ENCODE results near the gene MINK1.

The MINK1 gene

DNA sequence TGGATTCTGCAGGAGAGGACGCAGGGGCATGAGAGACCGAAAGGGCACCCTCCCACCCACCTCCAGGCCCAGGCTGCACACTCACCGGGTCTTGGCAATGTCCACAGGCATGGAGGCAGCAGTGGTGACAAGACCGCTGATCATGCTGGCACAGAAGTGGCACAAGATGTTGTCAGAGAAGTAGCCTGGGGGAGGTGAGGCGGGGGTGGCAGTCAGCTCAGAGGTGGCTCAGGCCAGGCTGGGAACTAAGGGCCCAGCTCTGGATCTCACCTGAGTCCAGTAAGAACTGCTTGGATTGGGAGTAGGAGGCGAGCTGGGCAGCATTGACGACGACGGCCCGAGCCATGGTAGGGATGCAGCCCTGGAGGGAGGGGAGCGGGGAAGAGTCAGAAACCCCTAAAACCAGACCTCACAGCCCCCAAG, 104.9 kb downstream of the MINK1 start:
- FAIRE-seq, result no peak

DNA sequence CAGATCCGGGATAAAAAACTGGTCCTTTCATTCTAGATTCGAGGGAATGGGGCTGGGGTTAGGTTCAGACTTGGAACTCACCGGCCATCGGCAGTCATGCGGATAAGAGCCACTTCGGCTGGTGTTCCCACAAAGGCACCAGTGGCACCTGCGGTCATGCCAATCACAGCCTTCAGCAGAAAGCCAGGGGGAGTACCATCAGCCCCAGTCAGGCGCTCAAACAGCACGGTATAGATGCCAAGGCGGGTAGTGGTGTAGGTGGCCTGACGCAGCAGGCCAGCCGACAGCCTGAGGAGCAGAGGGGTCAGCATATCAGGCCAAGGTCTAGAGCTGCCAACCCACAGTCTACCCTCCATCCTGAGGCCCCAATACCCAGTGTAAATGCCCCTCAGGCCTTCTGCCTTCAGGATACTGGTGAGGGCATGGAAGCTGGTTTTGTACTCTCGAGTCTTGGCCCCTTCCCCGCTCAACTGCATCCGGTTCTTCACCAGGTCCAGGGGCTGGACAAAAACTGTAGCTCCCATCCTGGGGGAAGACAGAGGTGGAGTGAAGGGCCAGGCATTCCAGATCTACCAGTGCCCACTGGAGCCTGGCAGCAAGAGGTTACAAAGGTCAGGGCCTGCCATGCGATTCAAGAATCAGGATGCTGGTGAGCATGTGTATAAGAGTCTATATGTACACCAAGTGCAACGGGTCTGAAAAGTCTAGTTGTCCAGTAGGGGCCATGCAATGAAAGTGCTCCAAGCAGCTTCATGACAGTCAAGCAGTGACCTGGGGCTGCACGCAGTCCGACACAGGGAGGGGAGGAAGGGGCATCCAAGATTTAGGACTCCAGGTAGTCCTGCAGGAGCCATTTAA, 105.8 kb downstream of the MINK1 start:
- FAIRE-seq, result no peak

DNA sequence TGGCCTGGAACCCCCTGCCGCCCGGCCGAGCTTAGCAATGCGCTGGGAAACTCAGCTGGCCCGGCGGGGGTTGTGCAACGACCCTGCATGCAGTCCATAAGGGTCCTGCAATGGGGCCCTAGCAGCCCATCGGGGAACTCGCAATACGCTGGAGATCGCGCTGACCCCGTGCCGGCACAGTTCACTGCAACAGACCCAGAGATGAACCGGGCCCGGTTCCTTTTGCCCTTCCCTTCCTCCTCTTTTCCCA, 106.3 kb downstream of the MINK1 start:
- no peak for FAIRE-seq

DNA sequence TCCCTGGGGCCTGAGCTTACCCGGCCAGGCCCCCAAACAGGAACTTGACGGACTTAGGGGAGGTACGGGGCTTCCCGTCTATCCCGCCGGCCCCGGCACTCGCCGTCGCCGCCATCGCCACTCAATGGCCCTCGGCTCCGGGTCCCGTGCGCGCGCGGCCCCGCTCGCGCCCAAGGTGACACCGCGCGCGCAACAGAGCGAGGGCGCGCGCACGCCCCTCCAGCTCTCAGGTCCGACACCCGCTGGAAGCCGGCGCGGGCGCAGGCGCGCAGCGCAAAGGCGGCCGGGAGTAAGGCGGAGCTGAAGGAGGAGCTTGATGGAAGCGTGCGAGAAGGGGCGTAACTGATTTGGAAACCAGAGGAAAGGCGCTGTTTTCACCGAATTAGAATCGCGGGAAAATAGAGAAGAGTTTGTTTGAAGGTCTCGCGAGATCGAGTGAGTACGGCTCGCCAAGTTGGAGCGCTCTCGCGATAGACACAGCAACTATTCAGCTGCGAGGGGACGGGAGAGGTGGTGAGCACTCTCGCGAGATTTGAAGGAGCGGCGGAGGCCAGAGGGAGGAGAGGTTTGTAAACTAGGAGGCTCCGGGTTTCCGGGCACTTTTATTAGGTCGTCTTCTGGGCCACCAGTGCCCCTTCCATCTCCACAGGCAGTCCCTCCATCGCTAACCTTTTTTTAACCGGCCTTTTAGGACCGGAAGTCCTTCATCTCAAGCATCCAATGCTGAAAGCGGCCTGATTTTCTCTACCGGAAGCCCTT, 106.8 kb downstream of the MINK1 start, which contains the start of the genes RNF167 and SLC25A11:
RNF167 (plus strand) TSS at position 473 of the 759 bp plus-strand sequence. CDS start 642 bp downstream, outside the sequence.
SLC25A11 (minus strand) TSS at position 251 of the 759 bp plus-strand sequence; CDS start at position 115, 136 bp downstream.
- peak; percentile 94 for FAIRE-seq

DNA sequence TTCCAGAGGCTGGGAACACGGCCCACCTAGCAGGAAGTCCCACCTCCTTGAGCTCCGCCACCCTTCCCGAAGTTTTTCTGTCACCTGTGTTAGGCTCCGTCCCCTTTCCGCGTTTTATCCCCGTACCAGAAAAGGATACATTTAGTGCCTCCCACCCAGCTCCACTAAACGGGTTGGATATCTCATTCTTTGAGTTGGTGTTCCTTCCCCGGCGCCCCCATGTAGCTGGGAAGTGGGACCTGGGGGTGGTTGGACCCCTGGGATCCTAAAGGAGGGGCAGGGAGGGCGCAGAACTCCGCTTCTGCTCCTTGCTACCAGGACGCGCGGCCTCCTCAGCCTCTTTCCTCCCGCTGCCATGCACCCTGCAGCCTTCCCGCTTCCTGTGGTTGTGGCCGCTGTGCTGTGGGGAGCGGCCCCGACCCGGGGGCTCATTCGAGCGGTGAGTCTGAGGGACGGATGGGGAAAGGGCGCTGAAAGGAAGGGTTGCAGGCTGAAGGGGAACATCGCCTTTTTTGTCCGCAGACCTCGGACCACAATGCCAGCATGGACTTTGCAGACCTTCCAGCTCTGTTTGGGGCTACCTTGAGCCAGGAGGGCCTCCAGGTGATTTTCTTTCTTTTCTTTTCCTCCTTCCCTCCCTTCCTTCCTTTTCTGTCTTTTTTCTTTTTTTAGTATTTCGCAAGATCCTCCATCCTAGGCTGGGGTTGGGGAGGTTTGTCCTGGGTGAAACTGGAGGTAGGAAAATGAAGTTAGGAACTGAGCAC, 107.6 kb downstream of the MINK1 start:
- FAIRE-seq, result no peak

DNA sequence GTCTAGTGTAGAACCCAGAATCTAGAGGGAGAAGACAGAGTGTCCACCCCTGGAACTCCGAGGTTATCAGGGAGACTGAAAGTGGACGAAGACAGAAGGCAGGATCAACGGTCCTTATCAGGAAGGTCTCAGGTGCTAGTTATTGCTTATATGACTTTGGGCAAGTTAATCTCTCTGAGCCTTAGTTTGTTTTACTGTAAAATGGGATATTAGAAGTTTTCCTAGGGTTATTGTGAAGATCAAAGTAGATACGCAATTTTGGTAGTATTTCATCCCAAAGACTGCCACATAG, 108.1 kb downstream of the MINK1 start:
- FAIRE-seq, result no peak

DNA sequence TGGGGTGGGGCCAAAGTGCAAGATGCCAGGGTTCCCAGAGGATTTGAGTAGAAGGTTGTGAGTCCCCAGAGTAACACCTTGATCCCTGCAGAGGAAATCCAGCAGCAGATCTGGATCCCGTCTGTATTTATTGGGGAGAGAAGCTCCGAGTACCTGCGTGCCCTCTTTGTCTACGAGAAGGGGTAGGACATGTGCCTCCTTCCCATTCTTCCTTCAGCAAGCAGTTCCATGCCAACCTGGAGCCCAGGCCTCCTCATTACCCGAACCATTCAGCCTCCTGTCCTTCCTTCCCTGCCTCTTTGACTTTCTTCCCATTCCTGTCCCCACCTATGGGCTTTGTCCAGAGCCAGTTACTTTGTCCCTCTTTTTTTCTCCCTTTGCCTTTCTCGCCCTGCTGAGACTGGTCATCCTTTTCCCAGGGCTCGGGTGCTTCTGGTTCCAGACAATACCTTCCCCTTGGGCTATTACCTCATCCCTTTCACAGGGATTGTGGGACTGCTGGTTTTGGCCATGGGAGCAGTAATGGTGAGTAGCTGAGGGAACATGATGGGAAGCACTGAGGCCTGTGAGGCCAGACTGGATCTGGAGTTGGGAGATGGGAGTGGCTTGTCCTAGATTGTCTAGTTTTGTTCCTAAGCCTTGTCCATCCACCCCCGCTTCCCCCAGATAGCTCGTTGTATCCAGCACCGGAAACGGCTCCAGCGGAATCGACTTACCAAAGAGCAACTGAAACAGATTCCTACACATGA, 109.8 kb downstream of the MINK1 start:
- no peak for FAIRE-seq

DNA sequence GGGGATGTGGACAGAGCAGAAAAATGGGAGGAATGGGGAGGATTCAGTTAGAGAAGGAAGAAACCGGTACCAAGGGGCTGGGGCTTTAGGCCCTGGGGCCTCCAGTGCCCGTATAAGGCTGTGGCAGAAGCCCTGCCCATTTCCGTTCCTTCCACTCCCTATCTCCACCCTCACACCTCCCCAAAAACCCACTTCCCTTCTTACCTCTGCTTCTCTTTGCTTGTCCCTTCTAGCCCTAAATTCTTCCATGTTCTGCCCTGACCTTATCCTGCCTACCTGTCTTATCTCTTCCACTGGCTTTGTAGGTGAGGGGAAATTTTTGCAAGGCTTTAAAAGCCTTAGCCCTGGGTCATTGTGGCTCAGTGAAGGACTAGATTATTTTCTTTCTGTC, 111.0 kb downstream of the MINK1 start:
- no peak for FAIRE-seq

DNA sequence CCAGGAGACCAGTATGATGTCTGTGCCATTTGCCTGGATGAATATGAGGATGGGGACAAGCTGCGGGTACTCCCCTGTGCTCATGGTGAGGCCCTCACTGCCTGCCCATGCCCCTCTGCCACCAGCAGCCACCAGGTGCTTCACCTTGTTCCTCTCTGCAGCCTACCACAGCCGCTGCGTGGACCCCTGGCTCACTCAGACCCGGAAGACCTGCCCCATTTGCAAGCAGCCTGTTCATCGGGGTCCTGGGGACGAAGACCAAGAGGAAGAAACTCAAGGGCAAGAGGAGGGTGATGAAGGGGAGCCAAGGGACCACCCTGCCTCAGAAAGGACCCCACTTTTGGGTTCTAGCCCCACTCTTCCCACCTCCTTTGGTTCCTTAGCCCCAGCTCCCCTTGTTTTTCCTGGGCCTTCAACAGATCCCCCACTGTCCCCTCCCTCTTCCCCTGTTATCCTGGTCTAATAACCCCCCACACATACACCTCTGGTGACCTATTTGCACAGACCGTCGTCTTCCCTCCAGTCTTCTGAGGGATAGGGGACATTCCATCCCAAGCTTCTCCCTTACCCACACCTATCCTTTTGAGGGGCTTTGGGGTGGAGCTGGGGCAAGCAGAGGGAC, 111.5 kb downstream of the MINK1 start:
- FAIRE-seq, result no peak

DNA sequence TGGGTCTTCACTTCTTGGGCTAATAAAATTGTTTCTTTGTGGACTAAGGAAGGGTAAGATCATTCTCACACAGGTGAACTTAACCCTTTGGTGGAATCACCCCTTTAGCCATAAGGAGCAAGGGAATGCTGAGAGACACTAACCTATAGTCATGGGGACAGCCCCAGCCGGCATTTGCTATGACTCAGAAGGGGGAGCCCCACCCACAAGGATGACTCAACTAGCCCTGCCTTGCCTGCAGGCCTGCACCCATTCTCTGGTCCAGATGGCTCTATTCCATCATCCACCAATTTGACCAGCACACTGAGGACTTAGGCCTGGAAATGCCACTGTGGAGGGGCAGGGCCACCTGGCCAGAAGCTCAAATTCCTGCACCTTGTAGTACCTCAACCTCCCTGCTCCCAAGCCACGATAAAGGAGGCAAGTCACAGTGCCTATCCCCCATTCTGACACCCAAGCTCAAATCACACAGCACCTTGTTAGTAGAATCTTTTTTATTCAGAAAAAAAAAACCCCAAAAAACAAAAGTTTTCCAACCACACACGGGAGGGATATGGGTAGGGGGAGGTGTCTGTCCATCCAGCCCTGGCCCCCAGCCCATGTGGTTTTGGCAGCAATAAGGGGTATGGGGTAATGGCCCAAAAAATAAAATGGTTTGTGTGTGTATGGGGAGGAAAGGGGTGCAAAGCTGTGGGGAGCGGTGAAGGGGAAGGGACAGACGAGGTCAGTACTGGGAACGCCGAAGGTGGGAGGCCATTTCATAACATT, 112.2 kb downstream of the MINK1 start:
- FAIRE-seq, result no peak

DNA sequence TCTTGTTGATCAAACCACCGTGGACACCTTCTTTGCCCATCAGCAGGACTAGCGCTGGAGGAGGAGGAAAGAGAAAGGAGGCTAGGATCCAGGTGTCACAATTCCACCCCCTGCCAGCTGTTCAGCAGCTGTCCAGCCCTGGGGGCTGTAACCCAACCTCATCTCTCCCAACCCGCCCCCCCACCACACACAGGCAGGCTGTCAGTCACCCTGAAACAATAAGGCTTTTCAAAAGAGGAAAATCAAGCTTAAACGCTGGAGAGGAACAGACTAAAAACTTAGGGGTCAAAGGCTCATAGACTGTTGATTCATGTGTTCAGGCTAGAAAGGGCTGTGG, 112.8 kb downstream of the MINK1 start:
- no peak for FAIRE-seq

DNA sequence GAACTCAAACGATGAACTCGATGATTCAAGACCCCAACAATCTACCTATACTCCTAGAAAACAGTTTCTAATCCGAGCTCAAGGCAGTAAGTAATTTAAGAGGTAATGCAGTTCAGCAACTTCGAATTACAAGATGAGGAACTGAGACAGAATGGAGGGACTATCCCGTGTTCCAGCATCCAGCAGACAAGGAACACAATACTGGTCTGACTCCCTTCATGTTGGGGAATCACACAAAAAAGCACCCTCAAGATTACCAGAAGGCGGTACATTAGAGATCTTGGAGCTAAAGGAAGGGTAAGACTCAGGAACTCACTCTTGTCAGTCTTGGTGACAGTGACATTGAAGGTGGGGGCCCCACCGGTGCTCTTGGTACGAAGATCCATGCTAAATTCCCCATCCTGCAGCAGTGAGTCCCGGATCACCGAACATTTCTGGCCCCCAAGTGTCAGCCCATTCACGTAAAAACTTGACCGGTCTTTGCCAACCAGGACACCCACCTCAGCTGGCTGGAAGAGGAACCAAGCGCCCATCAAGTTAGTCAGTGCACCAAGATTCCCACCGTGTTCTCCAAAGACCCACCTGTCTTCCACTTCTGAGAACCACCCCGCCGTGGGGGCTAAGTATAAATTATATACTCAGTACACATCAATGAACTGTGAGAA, 113.3 kb downstream of the MINK1 start:
- FAIRE-seq, result no peak

DNA sequence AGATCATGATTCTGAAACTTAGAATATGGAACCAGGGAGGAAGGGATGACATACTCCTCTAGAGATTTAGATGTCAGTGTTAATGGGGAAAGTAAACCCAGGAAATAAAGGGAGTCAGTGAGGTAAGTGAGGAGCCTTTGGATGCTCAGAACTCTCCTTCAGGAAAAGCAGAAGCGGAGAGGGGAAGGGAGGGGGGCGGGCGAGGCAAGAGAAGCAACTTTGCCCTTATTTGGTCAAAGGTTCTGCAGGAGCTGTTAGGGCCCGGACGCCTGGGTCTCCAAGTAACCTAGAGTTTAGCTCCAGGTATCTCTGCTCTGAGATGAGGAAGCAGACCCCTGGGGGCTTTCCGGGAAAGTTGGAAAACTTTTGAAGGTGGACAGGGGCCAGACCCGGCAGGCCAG, 113.9 kb downstream of the MINK1 start:
- FAIRE-seq, result no peak

Measured in TTC549 (cell line).